Stimulated activated naive B cell treated with anti-CD40 and anti-IgM and Interleukin-4, amounts not matched to agents 10 μg/mL and 1 μg/mL and 100 μg/mL, for 72 hours (primary cell): ENCODE data around the gene VWF.
"Not testable (repeated sequence)": the region's sequence is repeated elsewhere in the genome, so short reads cannot be mapped to it uniquely, and the experiment has no call there.

Experiments
- ATAC-seq, 2 donors: fragments of 150-1000 bp; cut with Tn5 transposase; replicated peaks; 2 replicates each; pipeline ENCODE4 v1.10.0; 2021; ENCODE audit warnings: moderate library complexity in 1 of 2
- DNase-seq: peaks from one replicate; pipeline ENCODE4 v3.0.0; 2021
- H3K27ac Mint-ChIP-seq: one replicate; pipeline ENCODE4 v1.8.0; 2022; ENCODE audit warnings: mild to moderate bottlenecking, mixed read lengths
- H3K27me3 Mint-ChIP-seq, 2 donors: one replicate each; pipeline ENCODE4 v1.8.0; 2022; ENCODE audit warnings: mixed read lengths in 2 of 2
- H3K36me3 Mint-ChIP-seq, 2 donors: one replicate each; pipeline ENCODE4 v1.8.0; 2022; ENCODE audit warnings: mixed read lengths in 2 of 2, mild to moderate bottlenecking in 1 of 2
- H3K4me1 Mint-ChIP-seq, 2 donors: one replicate each; pipeline ENCODE4 v1.8.0; 2022; ENCODE audit warnings: mixed read lengths in 2 of 2, mild to moderate bottlenecking in 1 of 2
- H3K4me3 Mint-ChIP-seq, 2 donors: one replicate each; pipeline ENCODE4 v1.8.0; 2022; ENCODE audit warnings: mild to moderate bottlenecking in 2 of 2, mixed read lengths in 2 of 2, moderate library complexity in 1 of 2
- H3K9me3 Mint-ChIP-seq, 2 donors: one replicate each; pipeline ENCODE4 v1.8.0; 2022; ENCODE audit warnings: mixed read lengths in 2 of 2, mild to moderate bottlenecking in 1 of 2

VWF gene

DNA sequence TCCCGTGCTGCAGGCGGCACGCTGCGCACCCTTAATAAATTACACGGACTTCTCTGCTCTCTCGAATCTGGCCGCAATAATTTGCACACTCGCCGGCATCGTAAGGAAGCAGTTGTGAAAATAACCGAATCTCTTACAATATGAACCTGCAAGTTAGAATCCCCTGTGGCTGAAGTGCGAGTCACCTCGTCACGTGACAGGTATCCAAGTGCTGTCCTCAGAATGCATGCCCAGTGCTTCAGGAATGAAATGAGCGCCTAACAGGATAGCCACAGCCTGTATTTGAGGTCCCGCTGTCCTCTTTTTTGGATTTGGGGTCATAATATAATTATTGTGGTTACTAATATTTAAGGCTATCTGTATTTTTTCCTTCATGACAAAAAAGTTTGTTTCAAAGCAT, 82.0 kb downstream of the VWF start:
- H3K4me3 Mint-ChIP-seq, result no peak overlapping the region
- DNase-seq (no peak), ATAC-seq (no peak)
- no peak overlapping the region for H3K27ac Mint-ChIP-seq
- H3K36me3 Mint-ChIP-seq, result no peaks in the 10 kb centered on the region
- H3K27me3 Mint-ChIP-seq, result peaks cover 24 to 28% of the 10 kb centered on the region in 2 donors
- peaks cover 2 to 8% of the 10 kb centered on the region in 2 donors for H3K4me1 Mint-ChIP-seq
- H3K9me3 Mint-ChIP-seq, result no peaks in the 10 kb centered on the region

- ATAC-seq, result no peak
- H3K4me3 Mint-ChIP-seq, result no peak overlapping the region
Measured at GRCh38 chr12:6041891-6042290, 82.6 kb downstream of the VWF start.

DNA sequence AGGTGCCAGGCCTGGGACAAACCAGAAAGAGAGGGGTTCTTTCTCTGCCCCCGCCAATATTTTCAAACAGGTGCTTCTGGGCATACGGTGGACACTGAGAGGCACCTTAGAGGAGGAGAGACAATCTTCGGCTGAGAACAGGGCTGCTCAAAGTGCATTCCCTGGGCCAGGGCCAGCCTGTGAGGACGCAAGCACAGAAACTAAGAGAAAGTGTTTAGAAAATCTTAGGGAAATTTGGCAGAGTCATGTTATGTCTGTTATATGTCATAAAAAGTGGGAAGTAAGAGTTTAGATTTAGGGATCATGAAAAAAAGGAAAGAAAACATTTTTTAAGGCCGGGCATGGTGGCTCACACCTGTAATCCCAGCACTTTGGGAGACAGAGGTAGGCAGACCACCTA, 83.7 kb downstream of the VWF start:
- no peak for ATAC-seq
- H3K9me3 Mint-ChIP-seq, result no peaks in the 10 kb centered on the region
- H3K4me3 Mint-ChIP-seq, result no peak overlapping the region
- no peak for DNase-seq
- no peaks in the 10 kb centered on the region for H3K36me3 Mint-ChIP-seq
- H3K27ac Mint-ChIP-seq, result no peak overlapping the region
- H3K27me3 Mint-ChIP-seq, result peaks cover 15 to 16% of the 10 kb centered on the region in 2 donors
- H3K4me1 Mint-ChIP-seq, result peaks cover 2 to 8% of the 10 kb centered on the region in 2 donors

More at GRCh38 chr12:6041891-6042290, 82.6 kb downstream of the VWF start:
- Mint-ChIP-seq H3K27me3 (peaks cover 18 to 22% of the 10 kb centered on the region in 2 donors), H3K27ac (no peak overlapping the region), H3K36me3 (no peaks in the 10 kb centered on the region), H3K9me3 (no peaks in the 10 kb centered on the region), H3K4me1 (peaks cover 2 to 8% of the 10 kb centered on the region in 2 donors)
- DNase-seq, result no peak

GRCh38 chr12:6039894-6040601, 84.4 kb downstream of the VWF start:
- Mint-ChIP-seq H3K9me3 (no peaks in the 10 kb centered on the region), H3K4me3 (no peak overlapping the region), H3K27ac (no peak overlapping the region), H3K27me3 (peaks cover 15 to 16% of the 10 kb centered on the region in 2 donors), H3K4me1 (peaks cover 2 to 8% of the 10 kb centered on the region in 2 donors), H3K36me3 (no peaks in the 10 kb centered on the region)
- ATAC-seq (peak; percentile 78 to 81), DNase-seq (peak; percentile 19)

- Mint-ChIP-seq H3K36me3 (no peaks in the 10 kb centered on the region), H3K4me3 (no peak overlapping the region), H3K27me3 (peaks cover 6 to 7% of the 10 kb centered on the region in 2 donors), H3K9me3 (no peaks in the 10 kb centered on the region), H3K4me1 (peaks cover 2 to 8% of the 10 kb centered on the region in 2 donors), H3K27ac (no peak overlapping the region)
- DNase-seq (peak; percentile 51), ATAC-seq (peak; percentile 89)
Measured at GRCh38 chr12:6038160-6038559, 86.3 kb downstream of the VWF start.

GRCh38 chr12:6037459-6037858, 87.0 kb downstream of the VWF start:
- Mint-ChIP-seq H3K9me3 (no peaks in the 10 kb centered on the region), H3K36me3 (no peaks in the 10 kb centered on the region), H3K27me3 (peaks cover 6 to 12% of the 10 kb centered on the region in 2 donors), H3K4me3 (no peak overlapping the region), H3K4me1 (peaks cover 2 to 8% of the 10 kb centered on the region in 2 donors), H3K27ac (no peak overlapping the region)
- ATAC-seq (no peak), DNase-seq (no peak)

- peaks cover 6 to 12% of the 10 kb centered on the region in 2 donors for H3K27me3 Mint-ChIP-seq
- no peak overlapping the region for H3K4me3 Mint-ChIP-seq
- no peak overlapping the region for H3K27ac Mint-ChIP-seq
- DNase-seq (no peak), ATAC-seq (no peak)
- peaks cover 2 to 8% of the 10 kb centered on the region in 2 donors for H3K4me1 Mint-ChIP-seq
- no peaks in the 10 kb centered on the region for H3K36me3 Mint-ChIP-seq
- H3K9me3 Mint-ChIP-seq, result no peaks in the 10 kb centered on the region
Measured at GRCh38 chr12:6036509-6036908, 88.0 kb downstream of the VWF start.

DNA sequence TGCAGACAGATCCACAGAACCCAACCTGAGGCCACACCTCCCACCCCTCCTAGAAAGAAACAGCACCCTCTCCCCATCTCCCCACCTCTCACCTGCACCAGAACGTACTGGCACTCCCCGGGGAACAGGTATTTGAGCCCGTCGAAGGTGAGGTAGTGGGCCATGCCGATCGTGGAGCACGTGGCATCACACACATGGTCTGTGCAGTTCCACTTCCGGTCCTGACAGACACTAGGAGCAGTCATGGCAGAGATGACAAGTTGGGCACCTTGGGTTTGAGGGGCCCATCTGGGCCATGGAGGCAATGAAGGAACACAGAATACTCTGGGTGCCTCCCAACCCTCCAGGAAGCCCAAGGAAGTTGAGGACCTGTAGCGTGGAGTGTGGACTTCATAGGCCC, 89.9 kb downstream of the VWF start:
- Mint-ChIP-seq H3K36me3 (no peaks in the 10 kb centered on the region), H3K4me3 (no peak overlapping the region), H3K9me3 (no peaks in the 10 kb centered on the region), H3K27me3 (peaks cover 0 to 7% of the 10 kb centered on the region in 2 donors), H3K4me1 (no peaks in the 10 kb centered on the region), H3K27ac (no peak overlapping the region)
- no peak for DNase-seq
- no peak for ATAC-seq

DNA sequence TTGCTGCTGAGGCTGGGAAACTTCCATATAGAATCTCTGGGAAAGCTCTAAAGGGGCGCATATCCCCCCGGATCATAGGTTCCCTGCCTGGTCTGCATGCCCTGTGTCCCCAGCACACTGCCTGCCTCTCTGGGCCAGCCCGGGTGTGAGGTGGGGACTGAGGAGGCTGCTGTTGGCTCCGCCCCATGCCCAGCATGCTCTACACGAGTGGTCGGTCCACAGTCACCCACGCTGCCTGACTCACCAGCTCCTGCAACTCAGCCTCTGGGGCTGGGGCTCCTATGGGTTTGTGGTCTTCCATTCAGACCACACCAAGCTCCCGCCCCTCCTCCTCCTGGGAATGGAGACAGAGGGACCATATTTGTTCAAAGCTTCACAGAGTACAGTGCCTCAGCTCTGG, 90.9 kb downstream of the VWF start:
- DNase-seq, result no peak
- no peak overlapping the region for H3K4me3 Mint-ChIP-seq

DNA sequence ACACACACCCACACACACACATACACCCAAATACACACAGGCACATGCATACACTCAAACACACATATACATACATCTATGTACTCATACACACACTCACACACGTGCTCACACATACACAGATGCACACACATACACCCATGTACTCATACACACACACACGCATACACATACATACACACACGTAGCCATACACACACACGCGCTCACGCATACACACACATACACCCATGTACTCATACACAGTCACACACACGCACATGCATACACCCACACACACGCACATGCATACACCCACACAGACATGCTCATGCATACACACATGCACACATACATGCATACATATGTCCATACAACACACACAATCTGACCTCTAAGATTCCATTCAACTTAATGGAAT, 91.7 kb downstream of the VWF start:
- ATAC-seq (no peak), DNase-seq (no peak)
- Mint-ChIP-seq H3K9me3 (no peaks in the 10 kb centered on the region), H3K4me1 (no peaks in the 10 kb centered on the region), H3K36me3 (no peaks in the 10 kb centered on the region), H3K27ac (no peak overlapping the region), H3K4me3 (no peak overlapping the region), H3K27me3 (peaks cover 0 to 7% of the 10 kb centered on the region in 2 donors)

More for the DNA sequence above, 90.9 kb downstream of the VWF start:
- Mint-ChIP-seq H3K27me3 (peaks cover 0 to 7% of the 10 kb centered on the region in 2 donors), H3K9me3 (no peaks in the 10 kb centered on the region), H3K4me1 (no peaks in the 10 kb centered on the region), H3K27ac (no peak overlapping the region), H3K36me3 (no peaks in the 10 kb centered on the region)
- ATAC-seq, result no peak

- DNase-seq (no peak), ATAC-seq (no peak)
- Mint-ChIP-seq H3K27me3 (peaks cover 8 to 13% of the 10 kb centered on the region in 2 donors), H3K4me3 (no peak overlapping the region), H3K4me1 (no peaks in the 10 kb centered on the region), H3K27ac (no peak overlapping the region), H3K36me3 (no peaks in the 10 kb centered on the region), H3K9me3 (peaks cover 4 to 5% of the 10 kb centered on the region in 2 donors)
Measured at GRCh38 chr12:6031001-6031400, 93.5 kb downstream of the VWF start.

DNA sequence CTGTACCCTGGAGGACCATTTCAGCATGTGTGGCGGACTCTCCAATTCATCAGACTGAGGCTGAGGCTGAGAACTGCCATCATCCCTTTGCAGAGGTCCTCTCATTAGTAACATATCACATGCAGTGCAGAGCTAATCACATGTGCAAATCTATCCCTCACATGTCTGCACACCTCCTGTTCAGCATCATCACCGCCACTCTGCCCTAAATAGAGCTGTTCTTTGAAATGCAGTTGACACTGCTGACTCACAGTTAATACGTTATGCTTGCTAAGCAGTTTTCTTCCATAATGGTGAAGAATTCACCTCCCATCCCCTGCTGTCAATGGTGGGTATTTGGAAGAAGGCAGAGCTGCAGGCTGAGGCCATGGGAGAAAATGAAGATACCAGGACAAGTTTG, 94.4 kb downstream of the VWF start:
- no peaks in the 10 kb centered on the region for H3K36me3 Mint-ChIP-seq
- H3K27ac Mint-ChIP-seq, result no peak overlapping the region
- H3K4me3 Mint-ChIP-seq, result no peak overlapping the region
- no peak for ATAC-seq
- peaks cover 4 to 5% of the 10 kb centered on the region in 2 donors for H3K9me3 Mint-ChIP-seq
- no peaks in the 10 kb centered on the region for H3K4me1 Mint-ChIP-seq
- peaks cover 8 to 13% of the 10 kb centered on the region in 2 donors for H3K27me3 Mint-ChIP-seq
- no peak for DNase-seq

- ATAC-seq (no peak), DNase-seq (no peak)
- H3K4me3 Mint-ChIP-seq, result no peak overlapping the region
- H3K4me1 Mint-ChIP-seq, result no peaks in the 10 kb centered on the region
- H3K36me3 Mint-ChIP-seq, result no peaks in the 10 kb centered on the region
- peaks cover 8 to 13% of the 10 kb centered on the region in 2 donors for H3K27me3 Mint-ChIP-seq
- H3K27ac Mint-ChIP-seq, result no peak overlapping the region
- H3K9me3 Mint-ChIP-seq, result peaks cover 4 to 5% of the 10 kb centered on the region in 2 donors
Measured at GRCh38 chr12:6029401-6029800, 95.1 kb downstream of the VWF start.

- DNase-seq (no peak), ATAC-seq (no peak)
- Mint-ChIP-seq H3K4me1 (no peaks in the 10 kb centered on the region), H3K9me3 (peaks cover 4 to 5% of the 10 kb centered on the region in 2 donors), H3K27me3 (peaks cover 6 to 15% of the 10 kb centered on the region in 2 donors), H3K27ac (no peak overlapping the region), H3K36me3 (no peaks in the 10 kb centered on the region), H3K4me3 (no peak overlapping the region)
Measured at GRCh38 chr12:6026998-6027397, 97.5 kb downstream of the VWF start.

DNA sequence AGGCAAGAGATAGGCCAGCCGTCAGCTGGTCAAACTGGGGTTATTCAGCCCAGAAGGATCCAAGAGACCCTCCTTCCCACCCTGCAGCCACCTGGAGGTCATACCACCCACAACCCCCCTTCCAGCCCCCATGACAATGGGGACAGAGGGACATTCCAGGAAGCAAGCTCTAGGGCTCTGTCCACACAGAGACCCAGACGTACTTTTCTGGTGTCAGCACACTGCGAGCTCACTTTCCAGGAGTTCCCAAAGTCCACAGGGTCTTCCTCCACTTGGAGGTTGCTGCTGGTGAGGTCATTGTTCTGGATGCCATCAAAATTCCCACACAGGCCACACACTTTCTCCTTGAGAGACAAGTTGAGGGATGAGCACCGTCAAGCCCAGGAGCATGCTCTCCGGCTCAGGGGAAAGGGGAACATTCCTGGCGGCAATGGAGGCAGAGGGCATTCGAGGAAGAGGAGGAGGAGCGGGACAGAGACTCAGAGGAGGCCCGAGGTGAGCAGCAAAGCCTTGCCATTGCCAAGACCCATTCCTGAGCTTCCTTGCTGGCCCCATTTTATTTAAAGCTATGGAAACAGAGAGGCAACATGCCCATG, 98.7 kb downstream of the VWF start:
- H3K27me3 Mint-ChIP-seq, result peaks cover 13 to 24% of the 10 kb centered on the region in 2 donors
- ATAC-seq, H3K9me3 Mint-ChIP-seq, H3K36me3 Mint-ChIP-seq, H3K4me3 Mint-ChIP-seq, H3K27ac Mint-ChIP-seq, DNase-seq, H3K4me1 Mint-ChIP-seq: not testable (repeated sequence)
